Stromal cell of bone marrow (primary cell): Measurements from ENCODE around the gene NDUFA11.
A peak's percentile ranks its signal among the peaks of the same experiment; 100 is the strongest.
"Not testable (repeated sequence)": the region's sequence is repeated elsewhere in the genome, so short reads cannot be mapped to it uniquely, and the experiment has no call there.

Experiments
- DNase-seq: peaks from one replicate; pipeline ENCODE4 v3.0.0-alpha.2; 2012; ENCODE audit warnings: low read depth

NDUFA11 gene

GRCh38 chr19:5889288-5889971 is 14.2 kb downstream of the NDUFA11 start:
- DNase-seq = no peak

- not testable (repeated sequence) for DNase-seq
Observed at GRCh38 chr19:5884065-5884811, 19.4 kb downstream of the NDUFA11 start.

DNA sequence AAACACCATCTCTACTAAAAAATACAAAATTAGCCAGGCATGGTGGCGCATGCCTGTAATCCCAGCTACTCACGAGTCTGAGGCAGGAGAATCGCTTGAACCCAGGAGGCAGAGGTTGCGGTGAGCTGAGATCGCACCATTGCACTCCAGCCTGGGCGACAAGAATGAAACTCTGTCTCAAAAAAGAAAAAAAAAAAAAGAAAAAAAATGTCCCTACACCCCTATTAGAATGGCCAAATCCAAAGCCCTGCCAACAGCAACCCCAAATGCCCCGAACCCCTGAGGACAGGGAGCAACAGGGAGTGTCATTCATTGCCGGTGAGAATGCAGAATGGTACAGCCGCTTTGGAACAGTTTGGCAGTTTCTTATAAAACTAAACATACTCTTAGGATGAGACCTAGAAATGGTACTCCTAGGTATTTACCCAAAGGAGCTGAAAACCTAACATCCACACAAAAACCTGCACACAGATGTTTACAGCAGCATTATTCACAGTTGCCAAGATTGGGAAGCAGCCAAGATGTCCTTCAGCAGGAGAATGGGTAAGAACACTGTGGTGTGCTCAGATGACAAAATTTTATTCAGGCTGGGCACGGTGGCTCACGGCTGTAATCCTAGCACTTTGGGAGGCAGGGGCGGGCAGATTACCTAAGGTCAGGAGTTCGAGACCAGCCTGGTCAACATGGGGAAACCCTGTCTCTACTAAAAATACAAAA is 20.3 kb downstream of the NDUFA11 start:
- DNase-seq = not testable (repeated sequence)

DNA sequence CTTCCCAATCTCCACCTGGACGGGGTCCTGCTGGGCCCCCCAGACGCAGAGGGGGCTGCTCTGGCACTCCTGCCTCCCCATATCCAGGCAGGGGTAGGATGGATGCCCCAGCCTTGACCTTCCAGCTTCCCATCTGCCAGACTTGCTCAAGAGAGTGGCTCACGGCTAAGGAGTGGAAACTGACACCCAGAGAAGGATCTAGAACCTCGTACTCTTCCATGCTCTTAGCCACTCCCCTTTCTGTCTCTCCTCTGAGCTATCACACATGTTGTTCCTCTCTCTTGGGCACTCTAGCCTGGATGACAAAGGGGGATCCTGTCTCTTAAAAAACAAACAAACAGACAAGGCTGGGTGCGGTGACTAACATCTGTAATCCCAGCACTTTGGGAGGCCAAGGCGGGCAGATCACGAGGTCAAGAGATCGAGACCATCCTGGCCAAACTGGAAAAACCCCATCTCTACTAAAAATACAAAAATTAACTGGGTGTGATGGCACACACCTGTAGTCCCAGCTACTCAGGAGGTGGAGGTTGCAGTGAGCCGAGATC is 21.1 kb downstream of the NDUFA11 start:
- no peak for DNase-seq

GRCh38 chr19:5881543-5882299 is 21.9 kb downstream of the NDUFA11 start:
- DNase-seq = no peak

- peak; percentile 36 for DNase-seq
Observed at GRCh38 chr19:5880604-5881078, 22.9 kb downstream of the NDUFA11 start.

DNA sequence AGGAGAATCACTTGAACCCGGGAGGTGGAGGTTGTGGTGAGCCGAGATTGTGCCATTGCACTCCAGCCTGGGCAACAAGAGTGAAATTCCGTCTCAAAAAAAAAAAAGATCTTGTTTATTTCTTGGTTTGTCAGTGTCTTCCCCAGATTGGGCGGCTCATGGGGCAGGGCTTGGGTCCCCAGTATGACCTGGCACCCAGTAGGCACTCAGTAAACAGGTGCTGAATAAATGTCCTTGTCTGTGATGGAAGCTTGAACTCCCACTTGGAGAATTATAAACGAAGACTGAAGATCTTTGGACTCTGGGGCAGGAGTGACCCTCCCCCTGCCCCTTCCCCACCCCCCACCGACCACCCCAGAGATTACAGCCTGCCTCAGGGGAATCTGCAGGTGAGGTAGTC is 23.4 kb downstream of the NDUFA11 start:
- no peak for DNase-seq

GRCh38 chr19:5877882-5878281 is 25.7 kb downstream of the NDUFA11 start:
- no peak for DNase-seq

DNA sequence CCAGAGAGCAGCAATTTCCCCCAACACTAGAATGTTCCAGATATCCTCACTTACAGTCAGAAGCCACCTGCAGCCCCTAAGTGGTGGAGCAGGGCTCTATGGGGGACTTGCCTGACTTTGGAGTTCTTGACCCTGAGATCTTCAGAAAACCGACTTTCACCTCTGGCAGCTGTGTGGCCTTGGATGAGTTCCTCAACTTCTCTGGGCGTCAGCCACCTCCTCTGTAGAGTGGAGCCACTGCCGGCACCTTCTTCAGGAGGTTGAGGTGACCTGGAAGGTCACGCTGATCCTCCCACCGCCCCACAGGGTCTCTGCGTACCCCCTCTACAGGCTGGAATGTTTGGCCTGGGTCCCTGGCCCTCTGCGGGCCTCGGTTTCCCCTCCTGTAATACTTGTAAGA is 26.2 kb downstream of the NDUFA11 start:
- DNase-seq = no peak

GRCh38 chr19:5874496-5874895 is 29.1 kb downstream of the NDUFA11 start:
- DNase-seq = not testable (repeated sequence)

DNA sequence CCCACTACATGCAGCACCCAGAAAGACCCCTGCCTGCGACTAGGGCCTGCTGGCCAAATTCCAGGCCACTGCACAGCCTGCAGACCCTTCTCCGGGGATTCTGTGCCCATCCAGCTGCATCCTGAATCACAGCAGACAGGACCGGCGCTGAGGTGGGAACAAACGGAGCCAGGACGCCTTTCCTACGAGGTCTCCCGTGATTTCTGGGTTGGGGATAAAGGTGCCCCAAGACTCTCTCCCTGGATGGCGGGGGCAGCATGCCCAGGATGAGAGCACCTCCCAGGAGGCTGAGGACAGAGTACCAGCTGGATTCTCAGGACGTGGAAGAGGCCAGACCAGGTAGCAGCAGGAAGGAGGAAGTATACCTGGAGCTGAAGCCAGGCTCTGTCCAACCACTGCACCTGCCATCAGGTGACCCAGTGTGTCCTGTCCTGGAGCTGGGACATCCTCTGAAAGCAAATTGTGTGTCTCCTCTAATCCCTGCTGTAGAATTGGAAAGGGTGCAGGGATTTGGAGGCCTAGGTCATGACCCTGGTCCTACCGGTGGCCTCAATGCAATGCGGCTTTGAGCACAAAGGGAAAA is 29.9 kb downstream of the NDUFA11 start:
- DNase-seq = no peak

DNA sequence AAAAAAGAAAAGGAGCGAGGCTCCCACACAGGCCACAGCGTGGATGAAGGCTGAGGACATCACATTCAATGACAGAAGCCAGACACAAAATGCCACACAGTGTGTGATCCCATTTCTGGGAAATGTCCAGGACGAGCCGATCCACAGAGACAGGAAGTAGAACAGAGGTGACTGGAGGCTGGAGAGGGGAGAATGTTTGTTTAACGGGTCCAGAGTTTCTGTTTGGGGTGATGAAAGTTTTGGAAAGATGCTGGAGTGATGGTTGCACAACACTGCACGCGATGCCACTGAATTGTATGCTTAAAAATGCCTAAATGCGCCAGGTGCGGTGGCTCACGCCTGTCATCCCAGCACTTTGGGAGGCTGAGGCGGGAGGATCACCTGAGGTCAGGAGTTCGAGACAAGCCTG is 32.6 kb downstream of the NDUFA11 start:
- no peak for DNase-seq

GRCh38 chr19:5867201-5868136 is 36.1 kb downstream of the NDUFA11 start:
- no peak for DNase-seq

DNA sequence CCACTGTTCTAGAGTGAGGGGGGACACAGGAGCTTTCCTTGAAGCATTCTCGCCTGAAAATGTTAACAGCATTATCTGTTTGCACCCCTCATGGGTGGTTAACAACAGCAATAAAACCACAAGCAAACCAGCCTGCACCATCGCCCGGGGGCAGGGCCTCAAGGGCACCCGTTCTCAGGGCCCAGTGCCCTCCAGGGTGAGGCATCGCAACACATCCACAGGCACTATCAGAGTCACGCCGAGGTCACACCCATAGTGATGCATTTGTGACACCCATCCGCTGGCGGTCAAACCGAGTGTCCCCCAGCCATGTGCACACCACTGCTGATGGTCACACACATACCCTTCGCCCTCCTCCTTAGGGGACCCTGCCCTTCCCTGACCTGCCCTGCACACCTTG is 37.8 kb downstream of the NDUFA11 start:
- DNase-seq = no peak

DNA sequence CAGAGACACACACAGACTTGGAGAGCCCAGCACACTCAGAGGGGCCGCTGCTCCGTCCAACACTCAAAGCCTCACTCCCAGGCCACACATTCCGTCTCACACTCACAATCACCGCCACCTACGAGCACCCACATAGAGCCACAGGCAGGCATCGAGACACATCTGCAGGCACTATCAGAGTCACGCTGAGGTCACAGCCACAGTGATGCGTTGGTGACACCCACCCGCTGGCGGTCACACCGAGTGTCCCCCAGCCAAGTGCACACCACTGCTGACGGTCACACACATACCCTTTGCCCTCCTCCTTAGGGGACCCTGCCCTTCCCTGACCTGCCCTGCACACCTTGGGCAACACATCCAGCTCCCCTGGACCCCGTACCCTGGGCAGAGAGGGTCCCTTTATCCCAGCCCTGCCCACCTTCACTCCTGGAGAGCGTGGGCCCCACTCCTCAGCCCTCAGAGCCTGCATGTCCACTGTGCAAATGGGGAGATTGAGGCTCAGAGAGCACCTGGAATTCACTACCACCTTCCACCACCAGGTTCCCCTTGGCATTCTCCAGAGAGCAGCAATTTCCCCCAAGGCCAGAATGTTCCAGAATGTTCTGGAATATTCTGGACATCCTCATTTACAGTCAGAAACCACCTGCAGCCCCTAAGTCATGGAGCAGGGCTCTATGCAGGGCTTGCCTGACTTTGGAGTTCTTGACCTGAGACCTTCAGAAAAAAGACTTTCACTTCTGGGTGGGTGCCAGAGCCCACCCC is 38.7 kb downstream of the NDUFA11 start:
- no peak for DNase-seq

DNA sequence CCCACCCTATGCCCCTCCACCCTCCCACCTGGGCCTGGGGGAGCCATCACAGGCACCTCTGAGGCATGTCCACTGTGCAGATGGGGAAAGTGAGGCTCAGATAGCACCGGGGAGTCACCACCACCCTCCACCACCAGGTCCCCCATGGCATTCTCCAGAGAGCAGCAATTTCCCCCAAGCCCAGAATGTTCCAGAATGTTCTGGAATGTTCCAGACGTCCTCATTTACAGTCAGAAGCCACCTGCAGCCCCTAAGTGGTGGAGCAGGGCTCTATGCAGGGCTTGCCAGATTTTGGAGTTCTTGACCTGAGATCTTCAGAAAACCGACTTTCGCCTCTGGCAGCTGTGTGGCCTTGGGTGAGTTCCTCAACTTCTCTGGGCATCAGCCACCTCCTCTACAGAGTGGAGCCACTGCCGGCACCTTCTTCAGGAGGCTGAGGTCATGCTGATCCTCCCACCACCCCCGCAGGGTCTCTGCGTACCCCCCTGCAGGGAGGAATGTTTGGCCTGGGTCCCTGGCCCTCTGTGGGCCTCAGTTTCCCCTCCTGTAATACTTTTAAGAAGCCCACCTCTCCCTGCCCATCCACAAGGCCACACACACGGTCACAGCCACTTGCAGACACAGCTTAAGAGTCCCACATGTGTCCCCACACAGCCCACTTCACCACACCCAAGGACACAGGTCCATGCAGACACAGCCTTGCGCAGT is 39.4 kb downstream of the NDUFA11 start:
- DNase-seq = no peak

GRCh38 chr19:5863030-5863665 is 40.4 kb downstream of the NDUFA11 start:
- no peak for DNase-seq
